AG09319 (cell line): ENCODE measurements around the gene SPEF1.

ENCODE experiments used
- DNase-seq: peaks from one replicate; pipeline ENCODE4 v3.0.0-alpha.2; 2010; ENCODE audit warnings: low read depth; ENCODE audit errors: extremely low read depth
- CTCF ChIP-seq: IDR thresholded peaks from 2 replicates; pipeline ENCODE4 v1.5.1; 2011; ENCODE audit warnings: low read depth, mild to moderate bottlenecking, inconsistent platforms, low read length, moderate library complexity

SPEF1 gene

GRCh38 chr20:3735768-3736167, 45.5 kb downstream of the SPEF1 start:
- no peak for TF ChIP-seq CTCF
- DNase-seq, result no peak

- no peak for DNase-seq
- TF ChIP-seq CTCF, result no peak
Observed at GRCh38 chr20:3734111-3734843, 47.0 kb downstream of the SPEF1 start.

- TF ChIP-seq CTCF, result no peak
- DNase-seq, result no peak
Observed at GRCh38 chr20:3733119-3733995, 47.9 kb downstream of the SPEF1 start.

- no peak for DNase-seq
- TF ChIP-seq CTCF, result no peak
Observed at GRCh38 chr20:3732327-3733118, 48.7 kb downstream of the SPEF1 start, which contains the start of gene HSPA12B. Gene HSPA12B (plus strand): TSS chr20:3732685. CDS start chr20:3738675, 5,990 bp downstream.

GRCh38 chr20:3731944-3732326, 49.3 kb downstream of the SPEF1 start:
- no peak for TF ChIP-seq CTCF
- no peak for DNase-seq

GRCh38 chr20:3730803-3731672, 50.2 kb downstream of the SPEF1 start:
- no peak for DNase-seq
- TF ChIP-seq CTCF, result no peak
